Measurements from ENCODE around the gene COL20A1.

GRCh38 chr20:63352811-63353221 is 59.8 kb downstream of the COL20A1 start:
- no peak for TF ChIP-seq POLR2A (IDR thresholded peaks at IDR 0.05)
- TF ChIP-seq, protein P1, sequence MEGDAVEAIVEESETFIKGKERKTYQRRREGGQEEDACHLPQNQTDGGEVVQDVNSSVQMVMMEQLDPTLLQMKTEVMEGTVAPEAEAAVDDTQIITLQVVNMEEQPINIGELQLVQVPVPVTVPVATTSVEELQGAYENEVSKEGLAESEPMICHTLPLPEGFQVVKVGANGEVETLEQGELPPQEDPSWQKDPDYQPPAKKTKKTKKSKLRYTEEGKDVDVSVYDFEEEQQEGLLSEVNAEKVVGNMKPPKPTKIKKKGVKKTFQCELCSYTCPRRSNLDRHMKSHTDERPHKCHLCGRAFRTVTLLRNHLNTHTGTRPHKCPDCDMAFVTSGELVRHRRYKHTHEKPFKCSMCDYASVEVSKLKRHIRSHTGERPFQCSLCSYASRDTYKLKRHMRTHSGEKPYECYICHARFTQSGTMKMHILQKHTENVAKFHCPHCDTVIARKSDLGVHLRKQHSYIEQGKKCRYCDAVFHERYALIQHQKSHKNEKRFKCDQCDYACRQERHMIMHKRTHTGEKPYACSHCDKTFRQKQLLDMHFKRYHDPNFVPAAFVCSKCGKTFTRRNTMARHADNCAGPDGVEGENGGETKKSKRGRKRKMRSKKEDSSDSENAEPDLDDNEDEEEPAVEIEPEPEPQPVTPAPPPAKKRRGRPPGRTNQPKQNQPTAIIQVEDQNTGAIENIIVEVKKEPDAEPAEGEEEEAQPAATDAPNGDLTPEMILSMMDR (IDR thresholded peaks at IDR 0.05) = no peak
- no peak for TF ChIP-seq POLR2AphosphoS5 (IDR thresholded peaks at IDR 0.05)
